ENCODE measurements around the gene AK9. TPM values are rescaled to one million over a fixed set of nuclear protein-coding genes. Genes with fewer than 3 reads are reported as not detected.

AK9 gene
- total RNA-seq, 1 experiment from 2014 or later = 2.6 TPM

GRCh38 chr6:109701221-109701620, 10.2 kb upstream of the AK9 start:
- Histone ChIP-seq H3K36me3 (ENCODE audit: insufficient read depth, low read length, poor library complexity, severe bottlenecking) (no peaks in the 10 kb centered on the region), H3K27ac (ENCODE audit: low read depth, low read length, poor library complexity, severe bottlenecking) (no peak overlapping the region), H3K27me3 (replicated peaks; ENCODE audit: insufficient read depth, low read depth, low read length, poor library complexity) (no peaks in the 10 kb centered on the region), H3K9me3 (ENCODE audit: low read depth, low read length, poor library complexity, severe bottlenecking) (no peaks in the 10 kb centered on the region), H3K4me3 (ENCODE audit: low read depth, low read length, poor library complexity, severe bottlenecking) (no peak overlapping the region), H3K4me1 (ENCODE audit: insufficient read depth, low read length, poor library complexity, severe bottlenecking) (peaks cover 4% of the 10 kb centered on the region)
- CTCF ChIA-PET = interaction anchor here (1.0 kb wide), 1 partner anchor 338 kb away, joined by 3 read pairs; no protein-coding TSS in a partner anchor
- TF ChIP-seq, protein P1, sequence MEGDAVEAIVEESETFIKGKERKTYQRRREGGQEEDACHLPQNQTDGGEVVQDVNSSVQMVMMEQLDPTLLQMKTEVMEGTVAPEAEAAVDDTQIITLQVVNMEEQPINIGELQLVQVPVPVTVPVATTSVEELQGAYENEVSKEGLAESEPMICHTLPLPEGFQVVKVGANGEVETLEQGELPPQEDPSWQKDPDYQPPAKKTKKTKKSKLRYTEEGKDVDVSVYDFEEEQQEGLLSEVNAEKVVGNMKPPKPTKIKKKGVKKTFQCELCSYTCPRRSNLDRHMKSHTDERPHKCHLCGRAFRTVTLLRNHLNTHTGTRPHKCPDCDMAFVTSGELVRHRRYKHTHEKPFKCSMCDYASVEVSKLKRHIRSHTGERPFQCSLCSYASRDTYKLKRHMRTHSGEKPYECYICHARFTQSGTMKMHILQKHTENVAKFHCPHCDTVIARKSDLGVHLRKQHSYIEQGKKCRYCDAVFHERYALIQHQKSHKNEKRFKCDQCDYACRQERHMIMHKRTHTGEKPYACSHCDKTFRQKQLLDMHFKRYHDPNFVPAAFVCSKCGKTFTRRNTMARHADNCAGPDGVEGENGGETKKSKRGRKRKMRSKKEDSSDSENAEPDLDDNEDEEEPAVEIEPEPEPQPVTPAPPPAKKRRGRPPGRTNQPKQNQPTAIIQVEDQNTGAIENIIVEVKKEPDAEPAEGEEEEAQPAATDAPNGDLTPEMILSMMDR (conservative IDR thresholded peaks at IDR 0.05; ENCODE audit: low read depth, low read length) = no peak
- no peak for TF ChIP-seq EZH2 (IDR thresholded peaks at IDR 0.05; ENCODE audit: borderline replicate concordance, low read depth, low read length, poor library complexity, severe bottlenecking)
- no peak for DNase-seq (ENCODE audit: low spot score)
- intact Hi-C loops (cut with micrococcal nuclease; ENCODE audit: unreplicated experiment) = no loop called here
- POLR2A ChIA-PET (ENCODE audit: low non-redundant PET) = no interaction called here
- BruUV-seq (replicated peaks) = no TSS peak

GRCh38 chr6:109696355-109696754, 5.4 kb upstream of the AK9 start:
- CTCF ChIA-PET = no interaction called here
- no peaks in the 10 kb centered on the region for H3K9me3 ChIP-seq (ENCODE audit: low read depth, low read length, poor library complexity, severe bottlenecking)

GRCh38 chr6:109695468-109695867, 4.5 kb upstream of the AK9 start:
- Histone ChIP-seq H3K4me1 (ENCODE audit: insufficient read depth, low read length, poor library complexity, severe bottlenecking) (peaks cover 6% of the 10 kb centered on the region), H3K36me3 (ENCODE audit: insufficient read depth, low read length, poor library complexity, severe bottlenecking) (no peaks in the 10 kb centered on the region), H3K27ac (ENCODE audit: low read depth, low read length, poor library complexity, severe bottlenecking) (no peak overlapping the region), H3K27me3 (replicated peaks; ENCODE audit: insufficient read depth, low read depth, low read length, poor library complexity) (no peaks in the 10 kb centered on the region), H3K4me3 (ENCODE audit: low read depth, low read length, poor library complexity, severe bottlenecking) (no peak overlapping the region), H3K9me3 (ENCODE audit: low read depth, low read length, poor library complexity, severe bottlenecking) (no peaks in the 10 kb centered on the region)
- TF ChIP-seq, protein P1 (conservative IDR thresholded peaks at IDR 0.05; ENCODE audit: low read depth, low read length) = peak; percentile 21; the same call in 1 of the 2 replicates
- no peak for TF ChIP-seq EZH2 (IDR thresholded peaks at IDR 0.05; ENCODE audit: borderline replicate concordance, low read depth, low read length, poor library complexity, severe bottlenecking)
- POLR2A ChIA-PET (ENCODE audit: low non-redundant PET) = no interaction called here
- CTCF ChIA-PET = interaction anchor here (0.6 kb wide), 1 partner anchor 10 kb away, joined by 3 read pairs; no protein-coding TSS in a partner anchor
- intact Hi-C loops (cut with micrococcal nuclease; ENCODE audit: unreplicated experiment) = no loop called here
- no peak for DNase-seq (ENCODE audit: low spot score)
- no TSS peak for BruUV-seq (replicated peaks)

More at GRCh38 chr6:109696355-109696754, 5.4 kb upstream of the AK9 start:
- H3K4me1 ChIP-seq (ENCODE audit: insufficient read depth, low read length, poor library complexity, severe bottlenecking) = peaks cover 6% of the 10 kb centered on the region
- no TSS peak for BruUV-seq (replicated peaks)
- no peak overlapping the region for H3K27ac ChIP-seq (ENCODE audit: low read depth, low read length, poor library complexity, severe bottlenecking)
- DNase-seq (ENCODE audit: low spot score) = no peak
- no peaks in the 10 kb centered on the region for H3K36me3 ChIP-seq (ENCODE audit: insufficient read depth, low read length, poor library complexity, severe bottlenecking)
- no peak overlapping the region for H3K4me3 ChIP-seq (ENCODE audit: low read depth, low read length, poor library complexity, severe bottlenecking)
- no peaks in the 10 kb centered on the region for H3K27me3 ChIP-seq (replicated peaks; ENCODE audit: insufficient read depth, low read depth, low read length, poor library complexity)
- no peak for TF ChIP-seq EZH2 (IDR thresholded peaks at IDR 0.05; ENCODE audit: borderline replicate concordance, low read depth, low read length, poor library complexity, severe bottlenecking)
- TF ChIP-seq, protein P1 (conservative IDR thresholded peaks at IDR 0.05; ENCODE audit: low read depth, low read length) = no peak
- intact Hi-C loops (cut with micrococcal nuclease; ENCODE audit: unreplicated experiment) = no loop called here
- POLR2A ChIA-PET (ENCODE audit: low non-redundant PET) = interaction anchor here (0.6 kb wide), 1 partner anchor 1556 kb away, joined by 8 read pairs; no protein-coding TSS in a partner anchor

Measured in A673 (cell line).